CD4-positive, alpha-beta memory T cell (primary cell): ENCODE measurements around the gene USP31. TPM values are rescaled to one million over a fixed set of nuclear protein-coding genes. Genes with fewer than 3 reads are reported as not detected.
A peak's percentile ranks its signal among the peaks of the same experiment; 100 is the strongest.

Experiments used
- CTCF ChIA-PET: fragments of 350-600 bp; sonication (Branson Sonifier 250); formaldehyde crosslinking; loops from one replicate; lab custom pipeline; 2021; ENCODE audit warnings: inconsistent platforms; ENCODE audit not compliant: partially characterized antibody; lab: Charles Lee
- POLR2A ChIA-PET: fragments of 350-600 bp; sonication (Branson Sonifier 250); formaldehyde crosslinking; loops from one replicate; lab custom pipeline; 2021; ENCODE audit not compliant: partially characterized antibody; lab: Charles Lee
- DNase-seq, 5 donors: peaks; one replicate each; pipeline versions ENCODE4 v3.0.0 to v3.0.0-alpha.2; 2020 to 2022; ENCODE audit warnings: mixed read lengths in 1 of 5
- H3K27ac ChIP-seq: one replicate; pipeline ENCODE4 v1.7.0; 2013; ENCODE audit warnings: low read depth, low read length
- H3K27me3 ChIP-seq: 2 replicates; pipeline ENCODE4 v1.7.0; 2013; ENCODE audit warnings: mild to moderate bottlenecking, low read length, moderate library complexity; ENCODE audit not compliant: insufficient read depth
- H3K36me3 ChIP-seq: 2 replicates; pipeline ENCODE4 v1.7.0; 2013; ENCODE audit warnings: mild to moderate bottlenecking, low read length, moderate library complexity; ENCODE audit not compliant: insufficient read depth
- H3K4me1 ChIP-seq: 2 replicates; pipeline ENCODE4 v1.7.0; 2013; ENCODE audit warnings: mild to moderate bottlenecking, low read length, moderate library complexity; ENCODE audit not compliant: insufficient read depth
- H3K4me3 ChIP-seq, 2 donors: one replicate each; pipeline ENCODE4 v1.7.0; 2013; ENCODE audit warnings: low read length in 2 of 2, mild to moderate bottlenecking in 1 of 2
- H3K9me3 ChIP-seq, 2 donors: one replicate each; pipeline ENCODE4 v1.7.0; 2013; ENCODE audit warnings: low read length in 2 of 2, control low read depth in 1 of 2; ENCODE audit not compliant: control insufficient read depth in 1 of 2
- H3K27ac Mint-ChIP-seq, 7 donors: one replicate each; pipeline ENCODE4 v1.8.0; 2020 to 2021; ENCODE audit warnings: mixed read lengths in 7 of 7, mild to moderate bottlenecking in 6 of 7, inconsistent platforms in 3 of 7, moderate library complexity in 3 of 7
- H3K27me3 Mint-ChIP-seq, 2 donors: one replicate each; pipeline ENCODE4 v1.8.0; 2020 to 2021; ENCODE audit warnings: mixed read lengths in 2 of 2
- H3K36me3 Mint-ChIP-seq, 2 donors: one replicate each; pipeline ENCODE4 v1.8.0; 2020 to 2021; ENCODE audit warnings: mixed read lengths in 2 of 2, inconsistent platforms in 1 of 2, mild to moderate bottlenecking in 1 of 2
- H3K4me1 Mint-ChIP-seq, 4 donors: one replicate each; pipeline ENCODE4 v1.8.0; 2020 to 2021; ENCODE audit warnings: mixed read lengths in 4 of 4, mild to moderate bottlenecking in 1 of 4
- H3K4me3 Mint-ChIP-seq, 8 donors: one replicate each; pipeline ENCODE4 v1.8.0; 2020 to 2021; ENCODE audit warnings: mixed read lengths in 8 of 8, mild to moderate bottlenecking in 7 of 8, moderate library complexity in 6 of 8, inconsistent platforms in 3 of 8
- H3K9me3 Mint-ChIP-seq, 8 donors: one replicate each; pipeline ENCODE4 v1.8.0; 2020 to 2021; ENCODE audit warnings: mixed read lengths in 8 of 8, mild to moderate bottlenecking in 5 of 8, inconsistent platforms in 3 of 8, moderate library complexity in 1 of 8
- intact Hi-C: fragments of 100-400 bp; cut with micrococcal nuclease; formaldehyde crosslinking; loops from one replicate; pipeline ENCODE4 v1.15.1; 2023
- polyA plus RNA-seq, 2 donors: library from polyadenylated mRNA; unstranded; fragments of 300-500 nt; fragmentation: Illumina TruSeq; gene quantifications; one replicate each; pipeline ENCODE4 v1.2.3, GENCODE V29; 2021
- total RNA-seq, 2 experiments: library from RNA; stranded (reverse); gene quantifications; one replicate each; pipeline ENCODE4 v1.2.3, GENCODE V29; 2021

The USP31 gene
- total and polyA plus RNA-seq, 4 experiments from 2014 or later: 0.07 to 5.0 (median 2.9) TPM

DNA sequence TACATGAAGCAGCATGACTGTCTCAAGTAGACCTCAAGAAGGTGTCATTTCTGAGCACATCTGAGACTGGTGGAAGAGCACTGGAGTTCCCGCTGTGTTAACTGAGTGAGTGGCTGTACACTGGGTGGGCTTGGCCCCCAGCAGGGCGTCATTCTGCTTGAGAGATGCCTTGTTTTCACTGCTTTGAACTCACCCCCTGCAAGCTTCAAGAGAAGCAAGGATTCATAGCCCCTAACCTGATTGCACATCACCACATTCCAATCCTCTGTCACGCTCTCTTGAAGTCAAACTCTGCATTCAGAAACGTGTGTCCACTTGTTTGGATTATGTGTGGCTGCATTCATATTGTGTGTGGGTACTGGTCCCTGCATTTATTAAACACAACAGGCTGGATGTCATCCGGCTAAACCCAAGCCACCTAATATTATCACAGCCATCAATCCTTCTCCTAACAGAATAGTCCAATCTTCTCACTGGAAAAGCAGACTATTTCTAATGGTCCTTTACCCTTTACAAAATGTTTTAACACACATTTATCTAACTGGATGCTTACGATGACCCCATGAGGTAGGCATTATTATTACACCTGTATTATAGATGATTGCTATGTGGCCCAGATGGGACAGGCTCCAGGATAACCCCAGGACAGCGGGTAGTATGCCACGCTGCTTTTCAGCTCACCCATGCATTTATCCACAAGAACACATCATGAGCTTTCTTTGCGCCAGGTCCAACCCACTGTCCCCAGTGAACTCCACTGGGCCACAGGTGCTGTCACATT lies 76.3 kb downstream of the USP31 start:
- Histone ChIP-seq H3K27ac (no peak overlapping the region), H3K4me1 (no peaks in the 10 kb centered on the region), H3K27me3 (no peaks in the 10 kb centered on the region), H3K9me3 (no peaks in the 10 kb centered on the region), H3K4me3 (no peak overlapping the region), H3K36me3 (no peaks in the 10 kb centered on the region)
- no peak for DNase-seq
- POLR2A ChIA-PET: no interaction called here
- CTCF ChIA-PET: no interaction called here
- peak overlapping the region in 1 of 7 donors; percentile 19 for H3K27ac Mint-ChIP-seq
- H3K36me3 Mint-ChIP-seq: peaks cover 30 to 51% of the 10 kb centered on the region in 2 donors
- no peak overlapping the region for H3K4me3 Mint-ChIP-seq
- H3K4me1 Mint-ChIP-seq: no peaks in the 10 kb centered on the region
- no peaks in the 10 kb centered on the region for H3K9me3 Mint-ChIP-seq
- no peaks in the 10 kb centered on the region for H3K27me3 Mint-ChIP-seq
- intact Hi-C loops: no loop called here

DNA sequence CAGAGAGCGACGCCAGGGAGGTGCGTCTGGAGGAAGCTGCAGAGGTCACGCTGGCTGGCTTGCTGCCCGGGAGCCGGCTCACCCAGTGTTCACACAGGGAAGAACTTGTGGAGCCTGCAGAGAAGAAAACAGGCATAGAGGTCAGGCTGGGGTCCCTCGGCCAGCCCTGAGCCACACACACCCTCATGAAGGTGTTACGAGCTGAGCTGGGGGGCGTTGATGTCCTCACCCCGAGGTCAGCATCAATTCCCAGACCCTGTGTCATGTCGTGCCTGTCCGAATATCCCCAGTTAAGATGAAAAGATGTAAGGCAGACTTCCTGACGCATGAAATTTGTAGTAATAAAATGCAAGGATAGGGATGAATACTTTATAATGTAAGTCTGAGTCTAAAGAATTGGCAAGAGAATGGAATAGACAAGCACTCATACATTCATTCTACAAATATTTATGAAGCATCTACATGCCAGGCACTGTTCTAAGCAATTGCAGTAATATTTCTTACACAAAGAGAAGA lies 77.1 kb downstream of the USP31 start:
- no peaks in the 10 kb centered on the region for H3K27me3 Mint-ChIP-seq
- intact Hi-C loops: no loop called here
- Histone ChIP-seq H3K4me1 (no peaks in the 10 kb centered on the region), H3K9me3 (no peaks in the 10 kb centered on the region), H3K4me3 (no peak overlapping the region), H3K36me3 (no peaks in the 10 kb centered on the region), H3K27me3 (no peaks in the 10 kb centered on the region), H3K27ac (no peak overlapping the region)
- H3K4me1 Mint-ChIP-seq: no peaks in the 10 kb centered on the region
- H3K27ac Mint-ChIP-seq: no peak overlapping the region
- DNase-seq: no peak
- H3K4me3 Mint-ChIP-seq: no peak overlapping the region
- H3K36me3 Mint-ChIP-seq: peaks cover 35 to 52% of the 10 kb centered on the region in 2 donors
- ChIA-PET CTCF (no interaction called here), POLR2A (no interaction called here)
- H3K9me3 Mint-ChIP-seq: no peaks in the 10 kb centered on the region

DNA sequence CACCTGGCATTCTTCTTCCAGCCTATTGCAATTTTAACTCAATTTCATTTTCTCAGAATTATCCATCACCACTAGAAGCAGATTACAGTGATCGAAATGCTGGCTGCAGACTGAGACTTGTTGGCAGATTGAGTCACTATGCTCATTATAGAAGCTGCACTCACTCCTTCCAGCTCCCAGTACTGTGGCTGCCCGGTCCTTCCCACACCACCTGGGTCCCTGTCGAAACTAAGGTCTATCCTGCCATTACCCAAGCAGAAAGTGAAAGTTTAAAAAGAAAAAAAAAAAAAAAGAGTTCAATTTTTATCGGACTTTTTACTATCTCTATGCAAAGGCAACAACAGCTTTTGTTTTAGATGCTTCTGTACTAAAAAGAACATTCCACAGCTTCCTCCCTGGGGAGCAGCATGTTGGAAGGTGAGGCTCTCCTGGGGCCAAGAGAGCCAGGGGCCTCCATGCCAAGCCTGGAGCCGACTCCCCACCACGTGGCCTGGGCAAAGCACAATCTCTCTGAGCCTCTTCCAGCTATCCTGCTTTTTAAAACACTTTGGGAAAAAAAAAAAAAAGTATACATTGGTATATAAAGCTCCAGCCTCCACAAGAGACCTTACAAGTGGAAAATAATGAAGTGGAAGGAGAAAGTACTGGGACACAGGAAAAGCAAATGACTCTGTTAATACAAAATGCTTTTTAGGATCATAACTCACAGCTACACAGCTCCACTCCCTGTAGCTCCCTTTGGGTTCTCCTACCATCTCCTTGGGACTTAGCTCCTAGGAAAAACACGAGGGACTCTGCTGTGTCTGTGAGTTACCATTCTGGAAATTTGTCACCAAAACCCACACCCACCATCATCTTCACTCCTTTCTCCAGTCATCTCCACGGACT lies 77.8 kb downstream of the USP31 start:
- no peak overlapping the region for H3K4me3 Mint-ChIP-seq

DNA sequence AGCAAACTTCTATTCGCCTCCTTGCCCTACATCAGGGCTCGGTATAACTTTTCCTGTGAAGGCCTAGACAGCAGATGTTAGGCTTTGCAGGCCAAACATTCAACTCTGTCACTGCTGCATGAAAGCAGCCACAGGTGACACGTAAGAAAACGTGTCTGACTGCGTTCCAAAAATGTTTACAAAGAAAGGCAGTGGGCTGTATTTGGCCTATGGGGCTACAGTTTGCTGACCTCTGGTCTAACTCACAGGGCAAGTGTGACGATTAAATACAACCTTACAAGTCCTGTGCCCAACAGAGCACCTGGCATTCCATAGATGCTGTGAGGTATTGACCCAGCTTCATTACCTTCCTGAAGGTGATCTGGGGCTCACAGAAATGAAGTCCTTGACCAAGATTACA lies 79.4 kb downstream of the USP31 start:
- Mint-ChIP-seq H3K36me3 (peaks cover 26 to 48% of the 10 kb centered on the region in 2 donors), H3K27ac (no peak overlapping the region), H3K4me1 (no peaks in the 10 kb centered on the region), H3K9me3 (no peaks in the 10 kb centered on the region), H3K27me3 (no peaks in the 10 kb centered on the region), H3K4me3 (no peak overlapping the region)
- POLR2A ChIA-PET: no interaction called here
- intact Hi-C loops: no loop called here
- Histone ChIP-seq H3K4me1 (no peaks in the 10 kb centered on the region), H3K36me3 (no peaks in the 10 kb centered on the region), H3K4me3 (no peak overlapping the region), H3K27ac (no peak overlapping the region), H3K27me3 (no peaks in the 10 kb centered on the region), H3K9me3 (no peaks in the 10 kb centered on the region)
- no peak for DNase-seq
- CTCF ChIA-PET: interaction anchor here (1.1 kb wide), 1 partner anchor 9 kb away, joined by 3 read pairs; no protein-coding TSS in a partner anchor

More for the DNA sequence above, 77.8 kb downstream of the USP31 start:
- H3K9me3 Mint-ChIP-seq: no peaks in the 10 kb centered on the region
- H3K4me1 Mint-ChIP-seq: no peaks in the 10 kb centered on the region
- POLR2A ChIA-PET: no interaction called here
- Histone ChIP-seq H3K27me3 (no peaks in the 10 kb centered on the region), H3K4me1 (no peaks in the 10 kb centered on the region), H3K36me3 (no peaks in the 10 kb centered on the region), H3K27ac (no peak overlapping the region), H3K9me3 (no peaks in the 10 kb centered on the region), H3K4me3 (no peak overlapping the region)
- H3K27ac Mint-ChIP-seq: no peak overlapping the region
- DNase-seq: no peak
- intact Hi-C loops: no loop called here
- CTCF ChIA-PET: interaction anchor here (1.0 kb wide), 1 partner anchor 14 kb away, joined by 3 read pairs; no protein-coding TSS in a partner anchor
- no peaks in the 10 kb centered on the region for H3K27me3 Mint-ChIP-seq
- peaks cover 30 to 48% of the 10 kb centered on the region in 2 donors for H3K36me3 Mint-ChIP-seq

DNA sequence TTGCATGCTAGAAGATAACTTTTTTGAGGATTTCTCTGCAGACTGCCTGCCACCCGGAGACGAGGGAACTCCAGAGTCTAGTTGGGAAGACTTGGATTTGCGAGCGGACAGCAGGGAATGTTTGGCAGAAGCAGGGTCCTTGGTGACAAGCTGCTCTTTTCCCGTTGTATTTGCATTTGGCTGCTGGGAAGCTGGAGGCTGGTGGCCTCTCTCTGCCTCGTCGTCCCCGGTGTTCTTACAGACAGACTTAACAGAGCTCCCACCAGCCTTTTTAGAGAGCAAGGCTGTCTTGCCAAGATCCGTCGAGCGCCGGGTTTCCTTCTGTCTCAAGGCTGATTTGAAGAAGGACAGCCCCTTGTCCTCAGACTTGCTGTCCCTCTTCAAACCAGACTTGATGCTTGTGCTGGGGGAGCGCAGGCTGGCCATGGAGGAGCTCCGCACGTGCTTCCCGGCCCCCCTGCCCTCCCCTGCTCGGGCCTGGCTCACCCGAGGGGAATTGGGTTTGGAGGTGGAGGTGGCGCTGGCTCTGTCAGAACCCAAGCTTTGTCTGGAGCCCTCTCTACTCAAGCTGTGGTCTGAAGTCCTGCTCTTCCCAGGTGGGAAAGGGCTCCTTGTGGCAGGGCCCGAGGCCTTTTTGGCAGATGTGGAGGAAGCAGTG lies 81.0 kb downstream of the USP31 start:
- H3K9me3 Mint-ChIP-seq: no peaks in the 10 kb centered on the region
- ChIA-PET POLR2A (no interaction called here), CTCF (interaction anchor here (2.3 kb wide), 1 partner anchor 9 kb away, joined by 8 read pairs; no protein-coding TSS in a partner anchor)
- no peak for DNase-seq
- H3K4me3 Mint-ChIP-seq: no peak overlapping the region
- Histone ChIP-seq H3K4me1 (no peaks in the 10 kb centered on the region), H3K4me3 (no peak overlapping the region), H3K9me3 (no peaks in the 10 kb centered on the region), H3K36me3 (no peaks in the 10 kb centered on the region), H3K27me3 (no peaks in the 10 kb centered on the region), H3K27ac (no peak overlapping the region)
- no peaks in the 10 kb centered on the region for H3K27me3 Mint-ChIP-seq
- peaks cover 0 to 1% (median 0%) of the 10 kb centered on the region in 4 donors for H3K4me1 Mint-ChIP-seq
- no peak overlapping the region for H3K27ac Mint-ChIP-seq
- intact Hi-C loops: no loop called here
- H3K36me3 Mint-ChIP-seq: peaks cover 26 to 43% of the 10 kb centered on the region in 2 donors

DNA sequence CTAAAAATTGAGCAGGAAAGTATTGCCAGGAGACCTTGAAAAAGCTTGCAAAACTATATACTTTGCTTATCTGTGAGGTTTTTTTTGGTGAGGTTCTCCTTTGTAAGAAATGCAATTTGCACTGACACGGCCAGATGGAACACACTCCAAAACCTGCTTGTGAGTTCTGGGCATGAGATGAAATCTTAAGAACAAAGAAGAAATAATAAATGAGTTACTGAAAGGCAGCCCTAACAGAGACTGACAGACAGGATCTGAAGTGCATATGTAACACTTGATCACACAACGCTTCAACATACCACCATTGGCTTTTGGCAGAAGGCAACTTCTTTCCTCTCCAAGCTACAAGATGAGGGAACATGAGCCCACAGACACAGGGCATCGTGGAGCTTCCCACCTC lies 82.6 kb downstream of the USP31 start:
- ChIA-PET CTCF (no interaction called here), POLR2A (no interaction called here)
- Histone ChIP-seq H3K27ac (no peak overlapping the region), H3K4me1 (no peaks in the 10 kb centered on the region), H3K9me3 (no peaks in the 10 kb centered on the region), H3K27me3 (no peaks in the 10 kb centered on the region), H3K4me3 (no peak overlapping the region), H3K36me3 (no peaks in the 10 kb centered on the region)
- intact Hi-C loops: no loop called here
- Mint-ChIP-seq H3K9me3 (no peaks in the 10 kb centered on the region), H3K4me3 (no peak overlapping the region), H3K4me1 (peaks cover 0 to 1% (median 0%) of the 10 kb centered on the region in 4 donors), H3K27me3 (no peaks in the 10 kb centered on the region), H3K36me3 (peaks cover 22 to 30% of the 10 kb centered on the region in 2 donors), H3K27ac (no peak overlapping the region)
- no peak for DNase-seq
